KMS-11 (cell line): ENCODE results near the gene CALD1.
A peak's percentile ranks its signal among the peaks of the same experiment; 100 is the strongest.

ENCODE experiments used
- H2AFZ ChIP-seq: fragments of 200-600 bp; sonication (generic); 2 replicates; pipeline ENCODE4 v1.6.1; 2016; ENCODE audit warnings: antibody characterized with exemption, mixed run types, low read depth
- H3K27ac ChIP-seq: fragments of 200-600 bp; sonication (generic); 2 replicates; pipeline ENCODE4 v1.6.1; 2016; ENCODE audit warnings: mild to moderate bottlenecking, mixed run types
- H3K27me3 ChIP-seq: fragments of 200-600 bp; sonication (generic); 2 replicates; pipeline ENCODE4 v1.6.1; 2017; ENCODE audit warnings: mild to moderate bottlenecking, low read depth, mixed run types, moderate library complexity; ENCODE audit not compliant: insufficient read depth
- H3K36me3 ChIP-seq: fragments of 200-600 bp; sonication (generic); 2 replicates; pipeline ENCODE4 v1.6.1; 2017; ENCODE audit warnings: mild to moderate bottlenecking, mixed run types; ENCODE audit not compliant: insufficient read depth
- H3K4me1 ChIP-seq: fragments of 200-600 bp; sonication (generic); 2 replicates; pipeline ENCODE4 v1.6.1; 2016; ENCODE audit warnings: mild to moderate bottlenecking, low read depth, mixed run types; ENCODE audit not compliant: poor library complexity, severe bottlenecking
- H3K4me2 ChIP-seq: fragments of 200-600 bp; sonication (generic); 2 replicates; pipeline ENCODE4 v1.7.0; 2016; ENCODE audit warnings: mild to moderate bottlenecking, mixed run types
- H3K4me3 ChIP-seq: fragments of 200-600 bp; sonication (generic); IDR thresholded peaks from 2 replicates; pipeline ENCODE4 v1.6.1; 2017; ENCODE audit warnings: low read depth, low read length, mixed read lengths; ENCODE audit not compliant: insufficient read depth
- H3K79me2 ChIP-seq: fragments of 200-600 bp; sonication (generic); 2 replicates; pipeline ENCODE4 v1.6.1; 2016; ENCODE audit warnings: low read depth, mixed run types; ENCODE audit not compliant: insufficient read depth
- H3K9ac ChIP-seq: fragments of 200-600 bp; sonication (generic); 2 replicates; pipeline ENCODE4 v1.6.1; 2016; ENCODE audit warnings: mild to moderate bottlenecking, mixed run types
- H4K20me1 ChIP-seq: fragments of 200-600 bp; sonication (generic); 2 replicates; pipeline ENCODE4 v1.6.1; 2016; ENCODE audit warnings: mild to moderate bottlenecking, mixed run types; ENCODE audit not compliant: insufficient read depth
- CTCF ChIP-seq: fragments of 200-600 bp; sonication (generic); conservative IDR thresholded peaks from 2 replicates; pipeline ENCODE4 v1.6.1; 2017; ENCODE audit warnings: low read depth, mild to moderate bottlenecking, antibody characterized with exemption, low read length, moderate library complexity, mixed read lengths

CALD1 gene

GRCh38 chr7:134894928-134895327, 115.5 kb downstream of the CALD1 start:
- Histone ChIP-seq H3K4me2 (no peak overlapping the region), H3K27me3 (no peaks in the 10 kb centered on the region), H2AFZ (no peak overlapping the region), H4K20me1 (no peaks in the 10 kb centered on the region), H3K9ac (no peak overlapping the region), H3K4me3 (no peak overlapping the region), H3K79me2 (no peaks in the 10 kb centered on the region), H3K36me3 (no peaks in the 10 kb centered on the region), H3K4me1 (peaks cover 4% of the 10 kb centered on the region), H3K27ac (no peak overlapping the region)
- TF ChIP-seq CTCF: no peak

- H3K79me2 ChIP-seq: no peaks in the 10 kb centered on the region
- H3K36me3 ChIP-seq: no peaks in the 10 kb centered on the region
Observed at GRCh38 chr7:134896073-134896472, 116.6 kb downstream of the CALD1 start.

GRCh38 chr7:134897936-134898335, 118.5 kb downstream of the CALD1 start:
- Histone ChIP-seq H3K9ac (no peak overlapping the region), H3K4me2 (no peak overlapping the region), H3K36me3 (no peaks in the 10 kb centered on the region), H3K79me2 (no peaks in the 10 kb centered on the region), H3K27me3 (no peaks in the 10 kb centered on the region), H4K20me1 (no peaks in the 10 kb centered on the region), H3K4me1 (peaks cover 15% of the 10 kb centered on the region), H2AFZ (no peak overlapping the region), H3K27ac (no peak overlapping the region), H3K4me3 (no peak overlapping the region)
- no peak for TF ChIP-seq CTCF

More at GRCh38 chr7:134896073-134896472, 116.6 kb downstream of the CALD1 start:
- Histone ChIP-seq H3K27ac (no peak overlapping the region), H3K4me2 (no peak overlapping the region), H3K27me3 (no peaks in the 10 kb centered on the region), H2AFZ (no peak overlapping the region), H4K20me1 (no peaks in the 10 kb centered on the region), H3K9ac (no peak overlapping the region), H3K4me1 (peaks cover 15% of the 10 kb centered on the region), H3K4me3 (no peak overlapping the region)
- no peak for TF ChIP-seq CTCF

GRCh38 chr7:134899729-134900128, 120.3 kb downstream of the CALD1 start:
- H3K36me3 ChIP-seq: no peaks in the 10 kb centered on the region
- H3K9ac ChIP-seq: no peak overlapping the region
- no peaks in the 10 kb centered on the region for H3K27me3 ChIP-seq
- no peak overlapping the region for H3K27ac ChIP-seq
- no peaks in the 10 kb centered on the region for H4K20me1 ChIP-seq
- peak overlapping the region; percentile 55; the same call in 1 of the 2 replicates for H2AFZ ChIP-seq
- peak overlapping the region; percentile 27; the same call in 1 of the 2 replicates for H3K4me2 ChIP-seq
- TF ChIP-seq CTCF: no peak
- H3K79me2 ChIP-seq: no peaks in the 10 kb centered on the region
- H3K4me3 ChIP-seq: no peak overlapping the region
- peaks cover 15% of the 10 kb centered on the region for H3K4me1 ChIP-seq
